GM18870 (cell line): Measurements from ENCODE around the gene KIF17.

Experiments used
- ATAC-seq: cut with Tn5 transposase; IDR thresholded peaks from one replicate; pipeline ENCODE4 v1.9.1; 2021; ENCODE audit warnings: moderate library complexity; ENCODE audit not compliant: unreplicated experiment

Gene KIF17

DNA sequence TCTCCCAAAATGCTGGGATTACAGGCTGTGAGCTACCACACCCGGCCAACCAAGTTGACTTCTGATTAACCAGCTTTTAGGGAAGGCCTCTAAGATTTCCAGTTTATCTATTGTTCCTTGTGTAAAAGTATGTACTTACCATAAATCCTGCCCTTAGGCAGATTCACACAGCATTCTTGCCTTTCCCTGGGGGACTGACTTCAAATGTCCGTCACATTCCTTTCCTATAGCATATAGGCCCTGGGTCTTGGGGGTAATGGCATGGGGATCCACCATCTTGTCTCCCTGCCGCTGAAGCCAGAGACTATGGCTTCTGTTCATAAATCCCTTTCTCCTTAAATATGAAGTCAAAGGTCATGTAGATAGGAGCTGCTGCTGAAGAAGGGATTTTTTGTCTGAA lies 85.4 kb downstream of the KIF17 start:
- ATAC-seq = no peak

DNA sequence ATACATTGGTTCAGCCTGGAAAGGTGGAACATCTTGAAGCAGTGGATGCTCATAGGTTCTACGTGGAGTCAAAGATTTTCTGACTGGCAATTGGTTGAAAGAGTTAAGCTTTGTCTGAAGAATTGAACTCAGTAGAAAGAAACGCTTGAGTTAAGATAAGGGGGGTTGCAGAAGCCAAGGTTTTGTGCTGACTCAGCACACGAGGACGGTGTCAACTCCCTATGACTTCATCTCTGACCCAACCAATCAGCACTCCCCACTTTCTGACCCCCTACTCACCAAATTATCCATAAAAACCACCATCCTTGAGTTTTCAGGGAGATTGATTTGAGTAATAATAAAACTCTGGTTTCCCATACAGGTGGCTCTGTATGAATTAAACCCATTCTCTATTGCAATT lies 87.1 kb downstream of the KIF17 start:
- no peak for ATAC-seq

DNA sequence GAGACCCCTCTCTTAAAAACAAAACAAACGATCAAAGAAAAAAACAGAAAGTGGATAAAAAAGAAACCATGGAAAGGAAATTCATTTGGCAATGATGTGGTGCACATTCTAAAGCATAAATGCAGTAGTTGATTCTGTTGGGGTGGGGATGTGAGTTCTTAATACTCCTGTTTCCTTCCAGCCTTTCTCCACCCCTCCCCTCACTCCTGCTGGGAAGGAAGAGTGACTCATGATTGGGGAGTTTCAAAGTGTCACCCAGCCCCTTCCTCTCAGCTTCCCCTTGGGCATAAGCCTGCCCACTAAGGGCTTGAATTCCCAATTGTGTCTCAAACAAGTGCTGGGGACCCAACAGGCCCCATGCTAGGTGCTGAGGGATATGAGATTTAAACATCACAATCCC lies 91.3 kb downstream of the KIF17 start:
- no peak for ATAC-seq

DNA sequence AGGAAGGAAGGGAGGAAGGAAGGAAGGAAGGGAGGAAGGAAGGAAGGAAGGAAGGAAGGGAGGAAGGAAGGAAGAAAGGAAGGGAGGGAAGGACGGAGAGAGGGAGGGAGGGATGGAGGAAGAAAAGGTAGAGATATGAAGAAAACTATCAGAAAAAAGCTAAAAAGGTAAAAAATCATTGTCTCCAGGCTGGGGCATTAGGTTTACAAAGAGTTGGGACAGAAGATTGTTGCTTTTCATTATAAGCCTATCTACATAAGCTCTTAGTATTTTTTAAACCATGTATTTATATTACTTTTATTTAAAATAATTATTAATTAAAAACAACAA lies 91.7 kb downstream of the KIF17 start:
- ATAC-seq = no peak

DNA sequence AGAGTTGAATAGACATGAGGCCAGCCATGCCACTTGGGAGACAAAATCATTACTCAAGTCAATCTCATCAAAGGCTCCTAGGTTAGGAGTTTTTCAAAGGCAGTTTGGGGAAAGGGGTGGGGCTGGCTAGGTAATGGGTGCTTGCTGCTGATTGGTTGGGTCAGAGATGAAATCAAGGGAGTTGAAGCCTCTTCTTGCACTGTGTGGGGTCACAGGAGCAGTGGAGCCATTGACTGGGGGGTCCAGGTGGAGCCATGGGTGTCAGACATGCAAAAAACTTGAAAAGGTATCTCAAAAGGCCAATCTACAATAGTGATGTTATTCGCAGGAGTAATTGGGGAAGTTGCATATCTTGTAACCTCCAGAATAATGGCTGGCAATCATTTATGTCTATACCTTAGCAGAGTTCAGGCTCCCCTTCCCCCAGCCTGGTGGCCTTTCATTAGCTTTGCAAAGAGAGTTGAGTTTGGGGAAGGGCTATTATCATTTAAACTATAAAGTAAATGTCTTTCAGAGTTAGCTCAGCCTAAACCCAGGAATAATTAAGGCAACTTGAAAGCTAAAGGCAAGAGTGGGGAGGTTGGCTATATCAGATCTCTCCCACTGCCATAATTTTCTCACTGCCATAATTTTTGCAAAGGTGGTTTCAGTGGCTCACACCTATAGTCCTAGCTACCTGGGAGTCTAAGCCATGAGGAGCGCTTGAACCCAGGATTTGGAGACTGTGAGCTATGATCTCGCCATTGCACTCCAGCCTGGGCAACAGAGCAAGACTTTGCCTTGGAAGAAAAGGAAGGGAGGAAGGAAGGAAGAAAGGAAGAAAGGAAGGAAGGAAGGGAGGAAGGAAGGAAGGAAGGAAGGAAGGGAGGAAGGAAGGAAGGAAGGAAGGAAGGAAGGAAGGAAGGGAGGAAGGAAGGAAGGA lies 92.4 kb downstream of the KIF17 start:
- no peak for ATAC-seq

DNA sequence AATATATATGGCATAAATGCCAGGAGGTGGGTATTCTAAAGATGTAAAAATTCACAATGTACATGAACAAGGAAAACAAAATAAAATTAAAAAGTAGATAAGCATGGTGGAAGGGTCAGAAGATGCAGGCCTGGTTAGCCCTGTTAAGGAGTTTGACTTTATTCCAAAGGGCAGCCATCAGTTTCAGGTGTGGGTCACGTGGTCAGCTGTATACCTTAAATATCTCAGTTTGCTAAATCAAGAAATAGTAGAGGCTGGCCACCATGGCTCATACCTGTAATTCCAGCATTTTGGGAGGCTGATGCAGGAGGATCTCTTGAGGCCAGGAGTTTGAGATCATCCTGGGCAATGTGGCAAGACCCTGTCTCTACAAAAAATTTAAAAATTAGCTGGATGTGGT lies 93.1 kb downstream of the KIF17 start:
- no peak for ATAC-seq

DNA sequence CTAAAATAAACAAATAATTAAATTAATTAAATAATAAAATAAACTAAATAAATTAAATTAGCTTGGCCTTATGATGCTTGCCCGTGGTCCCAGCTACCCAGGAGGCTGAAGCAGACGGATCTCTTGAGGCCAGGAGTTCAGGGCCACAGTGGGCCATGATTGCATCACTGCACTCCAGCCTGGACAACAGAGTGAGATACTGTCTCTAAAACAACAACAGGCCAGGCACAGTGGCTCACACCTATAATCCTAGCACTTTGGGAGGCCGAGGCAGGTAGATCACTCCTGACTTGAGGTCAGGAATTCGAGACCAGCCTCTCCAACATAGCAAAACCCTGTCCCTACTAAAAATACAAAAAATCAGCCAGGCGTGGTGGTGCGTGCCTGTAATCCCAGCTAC lies 96.8 kb downstream of the KIF17 start:
- no peak for ATAC-seq

DNA sequence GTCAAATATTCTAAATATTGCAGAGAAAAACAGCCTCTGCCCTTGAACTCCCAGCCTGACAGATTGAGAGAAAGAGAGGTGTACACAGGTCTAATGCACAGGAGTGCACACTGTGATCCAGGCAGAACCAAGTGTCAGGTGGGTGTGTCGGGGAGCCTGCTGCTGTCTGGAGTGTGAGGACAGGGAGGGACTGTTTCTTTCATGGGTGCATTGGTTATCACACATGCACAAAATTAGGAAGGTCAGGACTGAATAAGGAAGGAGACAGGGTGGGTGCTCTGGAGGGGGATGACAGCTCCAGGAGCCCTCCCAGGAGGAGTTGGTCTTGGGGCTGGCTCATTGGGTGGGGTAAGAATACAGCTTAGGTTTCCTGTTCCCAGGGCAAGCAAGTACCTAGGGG lies 97.8 kb downstream of the KIF17 start:
- no peak for ATAC-seq

DNA sequence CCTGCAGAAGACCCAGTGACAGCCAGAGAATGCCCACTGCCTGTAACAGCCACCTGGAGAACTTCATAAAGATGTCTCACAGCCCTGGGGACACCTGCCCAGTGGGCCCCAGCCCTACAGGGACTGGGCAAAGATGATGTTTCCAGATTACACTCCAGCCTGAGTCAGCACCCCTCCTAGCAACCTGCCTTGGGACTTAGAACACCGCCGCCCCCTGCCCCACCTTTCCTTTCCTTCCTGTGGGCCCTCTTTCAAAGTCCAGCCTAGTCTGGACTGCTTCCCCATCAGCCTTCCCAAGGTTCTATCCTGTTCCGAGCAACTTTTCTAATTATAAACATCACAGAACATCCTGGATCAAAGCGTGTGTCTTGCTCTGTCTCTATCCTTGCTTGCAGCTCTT lies 99.3 kb downstream of the KIF17 start:
- no peak for ATAC-seq

DNA sequence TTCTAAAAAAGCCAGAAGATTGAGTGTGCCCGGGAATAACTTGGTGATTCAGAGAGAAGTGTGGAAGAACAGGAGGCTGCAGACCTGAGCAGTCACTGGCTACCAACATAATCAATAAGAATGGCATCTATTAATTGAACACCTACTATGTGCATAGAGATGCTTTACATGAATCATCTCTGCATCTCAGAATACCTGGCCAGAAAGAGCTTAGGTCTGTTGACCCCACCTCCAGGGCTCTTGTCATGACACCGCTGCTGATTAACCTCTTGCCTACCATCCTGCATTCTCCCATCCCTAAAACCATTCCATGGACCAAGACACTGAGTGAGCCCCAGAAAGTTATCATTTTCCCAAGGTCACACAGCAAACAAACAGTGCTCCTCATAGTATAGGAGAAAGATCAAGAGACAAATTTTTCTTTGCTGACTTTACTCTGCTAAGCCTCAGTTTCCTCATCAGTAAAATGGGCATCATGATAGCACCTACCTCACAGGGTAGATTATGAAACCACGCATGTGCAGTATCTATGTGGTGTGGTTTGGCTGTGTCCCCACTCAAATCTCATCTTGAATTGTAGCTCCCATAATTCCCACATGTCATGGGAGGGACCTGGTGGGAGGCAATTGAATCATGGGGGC lies 100.8 kb downstream of the KIF17 start:
- ATAC-seq = no peak

DNA sequence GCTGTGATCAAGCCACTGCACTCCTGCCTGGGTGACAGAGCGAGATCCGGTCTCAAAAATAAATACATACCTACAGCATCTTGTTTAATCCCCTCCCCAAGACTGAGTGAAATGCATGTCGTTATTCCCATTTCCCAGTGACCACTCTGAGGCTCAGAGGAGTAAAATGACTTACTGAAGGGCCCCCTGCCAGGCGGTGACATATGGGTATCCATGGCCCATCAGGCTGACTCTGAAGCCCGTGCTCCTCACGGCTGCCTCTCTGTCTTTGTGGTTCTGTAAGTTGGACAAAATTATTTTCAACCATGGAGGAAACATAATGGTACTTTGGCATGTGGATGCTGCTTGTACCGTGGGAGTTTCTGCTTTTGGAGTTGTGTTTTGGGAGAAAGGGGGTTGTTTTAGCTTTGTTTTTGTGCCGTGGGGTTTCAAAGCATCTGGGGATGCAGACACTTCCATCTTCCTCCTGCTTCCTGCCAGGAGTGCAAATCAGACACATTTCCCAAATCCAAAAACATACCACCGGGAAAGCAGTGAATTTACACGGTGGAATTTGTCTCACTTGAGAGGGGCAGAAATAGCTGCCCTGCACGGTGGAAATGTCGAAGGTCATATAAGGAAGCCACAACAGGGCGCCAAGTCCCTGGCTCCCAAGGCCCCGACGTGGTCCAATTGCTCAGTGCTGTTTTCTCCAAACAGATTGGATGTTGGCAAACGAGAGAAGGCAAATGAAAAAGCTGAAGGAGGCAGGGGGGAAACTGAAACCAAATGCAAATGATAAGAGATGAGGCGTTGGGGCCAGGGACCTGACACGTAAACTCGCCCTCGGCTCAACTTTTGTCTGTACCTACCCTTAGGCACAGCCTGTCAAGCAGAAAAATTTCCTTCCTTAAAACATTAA lies 101.6 kb downstream of the KIF17 start:
- ATAC-seq = no peak

DNA sequence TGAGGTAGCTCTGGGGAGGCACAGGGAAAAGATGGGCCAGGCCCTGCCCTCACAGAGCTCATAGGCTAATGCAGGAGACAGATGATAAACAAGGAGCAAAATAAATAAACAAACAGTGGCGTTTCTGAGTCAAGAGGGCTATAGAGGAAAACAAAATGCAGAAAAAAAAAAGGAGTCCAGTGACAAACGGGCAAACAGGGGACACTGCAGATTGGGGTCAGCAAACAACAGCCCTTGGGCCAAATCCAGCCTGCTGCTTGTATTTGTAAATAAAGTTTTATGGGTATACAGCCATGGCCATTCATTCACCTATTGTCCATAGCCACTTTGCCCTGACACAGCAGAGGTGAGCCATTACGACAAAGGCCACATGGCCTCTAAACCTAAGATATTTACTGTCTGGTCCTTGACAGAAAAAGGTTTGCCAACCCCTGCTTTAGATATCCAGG lies 103.7 kb downstream of the KIF17 start:
- ATAC-seq = no peak
